DMS153 treated with DMSO at 0.1 percent for 48 hours (cell line): Measurements from ENCODE around the gene CNOT8.
"Not testable (repeated sequence)": the region's sequence is repeated elsewhere in the genome, so short reads cannot be mapped to it uniquely, and the experiment has no call there.

Source experiments
- DNase-seq: peaks from one replicate; lab custom pipeline; 2025; ENCODE audit not compliant: unreplicated experiment; lab: John Stamatoyannopoulos, UW

CNOT8 gene

DNA sequence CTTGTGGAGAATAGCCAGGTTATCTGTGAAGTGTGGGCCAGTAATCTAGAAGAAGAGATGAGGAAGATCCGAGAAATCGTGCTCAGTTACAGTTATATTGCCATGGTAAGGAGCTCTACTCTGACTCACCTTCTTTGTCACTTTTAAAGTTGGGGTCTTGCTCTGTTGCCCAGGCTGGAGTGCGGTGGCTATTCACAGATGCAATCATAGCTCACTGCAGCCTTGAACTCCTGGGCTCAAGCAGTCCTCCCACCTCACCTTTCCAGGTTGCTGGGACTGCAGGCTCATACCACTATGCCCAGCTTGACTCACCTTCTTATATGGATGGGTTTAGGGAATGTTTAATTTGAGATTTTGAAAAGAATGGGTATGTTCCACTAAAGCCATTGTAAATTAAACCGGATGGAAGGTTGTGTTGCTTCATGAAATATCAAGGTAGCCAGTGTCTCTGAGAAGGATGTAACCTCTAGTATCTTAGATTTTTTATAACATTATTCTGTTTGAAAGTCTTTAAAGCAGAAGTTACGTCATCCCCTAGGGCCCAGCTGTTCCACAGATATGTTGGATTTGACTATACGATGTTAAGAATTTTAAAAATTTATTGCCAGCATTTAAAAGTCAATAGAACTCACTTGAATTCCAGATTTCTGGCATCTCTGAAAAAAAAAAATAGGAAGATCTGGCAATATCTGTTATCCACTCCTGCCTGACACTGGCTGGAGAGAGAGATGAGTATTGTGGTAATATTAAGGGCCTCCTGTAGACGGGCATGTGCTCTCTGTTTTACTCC is 5.1 kb downstream of the CNOT8 start:
- DNase-seq = no peak

DNA sequence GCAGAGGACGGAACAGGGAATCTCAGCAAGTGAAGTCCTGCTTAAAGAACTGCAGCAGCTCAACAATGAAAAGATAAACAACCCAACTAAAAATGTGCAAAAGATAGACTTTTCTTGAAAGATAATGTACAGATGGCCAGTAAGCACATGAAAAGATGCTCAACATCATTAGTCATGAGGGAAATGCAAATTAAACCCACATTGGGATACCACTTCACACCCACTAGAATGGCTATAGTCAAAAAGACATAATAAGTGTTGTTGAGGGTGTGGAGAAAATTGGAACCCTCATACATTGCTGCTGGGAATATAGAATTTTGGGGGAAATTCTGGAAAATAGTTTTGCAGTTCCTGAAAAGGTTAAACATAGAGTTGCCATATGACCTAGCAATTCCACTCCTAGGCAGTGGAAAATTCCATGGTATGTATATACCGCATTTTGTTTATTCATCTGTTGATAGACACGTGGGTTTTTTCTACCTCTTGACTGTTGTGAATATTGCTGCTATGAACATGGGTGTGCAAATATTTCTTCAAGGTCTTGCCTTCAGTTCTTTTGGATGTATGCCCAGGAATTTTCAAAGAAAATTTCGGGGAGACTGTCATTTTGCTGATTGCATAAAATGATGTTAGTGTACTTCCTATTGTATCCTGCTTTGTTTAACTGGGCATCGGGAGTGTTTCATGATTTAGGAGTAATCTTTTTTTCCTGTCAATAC is 7.2 kb downstream of the CNOT8 start:
- DNase-seq = no peak

DNA sequence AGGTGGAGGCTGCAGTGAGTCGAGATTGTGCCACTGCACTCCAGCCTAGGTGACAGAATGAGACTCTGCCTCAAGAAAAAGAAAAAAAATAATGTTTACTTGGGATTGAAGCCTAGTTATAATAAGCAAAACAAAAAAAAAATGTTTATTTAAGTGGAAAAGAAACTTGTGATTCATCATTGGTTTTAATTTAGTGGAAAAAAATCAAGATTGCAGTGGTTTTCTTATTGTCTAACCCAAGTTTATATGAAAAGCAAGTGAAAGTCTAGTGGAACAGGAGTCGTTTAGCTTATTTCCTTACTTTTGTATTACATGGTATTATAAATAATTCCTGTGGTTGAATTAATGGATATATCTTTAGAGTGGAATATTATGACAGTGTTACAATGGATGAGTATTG is 8.4 kb downstream of the CNOT8 start:
- DNase-seq = no peak

DNA sequence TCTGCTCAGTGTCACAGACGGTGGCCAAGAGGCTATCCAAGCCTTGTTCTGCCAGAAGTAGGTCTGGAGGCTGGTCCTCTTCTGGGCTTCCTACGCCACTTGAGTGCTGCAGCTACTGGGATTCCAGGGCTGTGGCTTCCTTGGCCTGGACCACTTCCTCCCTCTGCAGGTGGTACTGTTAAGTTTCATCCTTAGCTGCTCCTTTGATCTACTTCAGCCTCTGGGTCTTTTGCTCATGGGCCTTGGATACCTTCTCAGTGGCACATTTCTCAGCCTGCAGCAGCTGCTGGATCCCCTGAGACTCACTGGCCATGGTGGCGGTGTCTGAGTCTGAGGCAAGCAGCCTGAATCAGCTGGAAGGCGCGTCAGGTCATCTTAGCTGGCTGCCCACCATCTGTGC is 10.3 kb downstream of the CNOT8 start:
- no peak for DNase-seq

DNA sequence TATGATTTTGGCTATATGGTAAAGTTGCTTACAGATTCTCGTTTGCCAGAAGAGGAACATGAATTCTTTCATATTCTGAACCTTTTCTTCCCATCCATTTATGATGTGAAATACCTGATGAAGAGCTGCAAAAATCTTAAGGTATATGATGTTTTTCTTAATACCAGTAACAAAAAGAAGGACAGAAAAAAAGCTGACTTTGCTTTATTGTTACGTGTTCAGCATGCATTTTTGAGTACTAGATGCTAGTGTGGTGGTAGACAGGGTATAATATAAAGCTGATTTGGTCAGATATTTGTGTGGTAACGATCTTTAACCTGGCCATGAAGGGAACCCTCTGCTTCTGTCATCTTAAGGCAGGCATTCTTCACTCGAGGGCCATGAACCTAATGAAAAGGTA is 13.3 kb downstream of the CNOT8 start:
- DNase-seq = no peak

DNA sequence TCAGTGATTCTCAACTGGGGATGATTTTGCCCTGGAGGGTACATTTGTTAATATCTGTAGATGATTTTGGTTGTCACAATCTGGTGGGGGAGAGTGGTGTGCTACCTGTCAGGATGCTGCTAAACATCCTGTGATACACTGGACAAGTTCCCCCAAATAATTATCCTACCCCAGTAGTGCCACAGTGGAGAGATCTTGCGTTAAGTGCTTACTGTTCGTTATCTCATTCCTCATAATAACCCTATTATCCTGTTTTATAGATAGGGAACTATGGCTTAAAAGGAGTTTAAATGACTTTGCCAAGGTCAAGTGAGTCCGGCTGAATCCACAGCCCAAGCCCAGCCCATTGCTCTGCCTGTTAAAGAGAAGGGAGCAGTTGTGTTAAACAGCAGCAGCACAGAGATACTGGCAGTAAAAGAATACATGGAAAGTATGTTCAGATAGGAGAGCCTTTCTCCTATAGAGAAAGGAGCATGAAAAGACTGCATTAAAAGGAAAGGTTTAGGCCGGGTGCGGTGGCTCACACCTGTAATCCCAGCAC is 15.4 kb downstream of the CNOT8 start:
- DNase-seq = no peak

DNA sequence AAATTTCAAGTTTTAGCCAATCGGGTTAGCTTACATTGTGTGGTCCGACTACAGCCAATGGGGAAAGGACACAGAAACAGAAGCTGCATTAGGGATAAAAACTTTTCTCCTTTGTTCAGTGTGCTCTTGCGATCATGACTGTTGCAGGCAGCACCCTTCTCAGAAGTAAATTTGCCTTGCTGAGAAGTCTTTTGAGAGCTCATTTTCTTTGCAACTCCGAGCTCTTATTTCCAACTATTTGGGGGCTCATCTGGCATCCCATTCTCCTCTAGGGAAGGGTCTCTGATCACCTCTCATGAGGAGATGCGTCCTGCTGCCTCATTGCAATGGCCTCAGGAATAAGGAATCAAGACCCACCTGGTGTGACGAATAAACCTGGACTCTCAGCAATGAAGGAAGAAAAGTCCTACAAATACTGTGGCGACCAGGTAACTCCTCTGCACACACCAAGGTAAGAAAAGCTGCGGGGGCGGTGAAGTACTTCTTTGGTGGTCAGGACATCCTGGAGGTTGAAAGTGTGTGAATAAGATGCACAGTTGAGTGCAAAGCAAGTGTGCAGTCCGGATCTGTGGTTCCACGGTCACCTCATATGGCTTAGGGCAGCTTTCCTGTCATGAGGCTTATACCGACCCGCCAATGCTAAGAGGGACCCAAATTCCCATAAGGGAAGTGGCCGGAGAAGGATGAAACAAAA is 20.4 kb downstream of the CNOT8 start:
- no peak for DNase-seq

DNA sequence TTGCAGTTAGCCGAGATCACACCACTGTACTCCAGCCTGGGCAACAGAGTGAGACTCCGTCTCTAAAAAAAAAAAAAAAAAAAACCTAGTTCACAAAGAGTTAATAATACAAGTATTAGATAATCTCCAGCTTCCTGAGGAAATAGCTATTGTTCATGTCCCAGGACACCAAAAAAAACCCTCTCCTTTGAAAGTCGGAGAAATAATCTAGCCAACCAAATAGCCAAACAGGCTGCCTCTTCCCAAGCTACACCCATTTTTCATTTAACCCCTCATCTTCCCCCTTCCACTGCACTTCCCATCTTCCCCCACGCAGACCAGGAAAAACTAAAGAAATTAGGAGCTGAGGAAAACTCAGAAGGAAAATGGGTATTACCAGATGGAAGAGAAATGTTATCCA is 23.6 kb downstream of the CNOT8 start:
- DNase-seq = no peak

DNA sequence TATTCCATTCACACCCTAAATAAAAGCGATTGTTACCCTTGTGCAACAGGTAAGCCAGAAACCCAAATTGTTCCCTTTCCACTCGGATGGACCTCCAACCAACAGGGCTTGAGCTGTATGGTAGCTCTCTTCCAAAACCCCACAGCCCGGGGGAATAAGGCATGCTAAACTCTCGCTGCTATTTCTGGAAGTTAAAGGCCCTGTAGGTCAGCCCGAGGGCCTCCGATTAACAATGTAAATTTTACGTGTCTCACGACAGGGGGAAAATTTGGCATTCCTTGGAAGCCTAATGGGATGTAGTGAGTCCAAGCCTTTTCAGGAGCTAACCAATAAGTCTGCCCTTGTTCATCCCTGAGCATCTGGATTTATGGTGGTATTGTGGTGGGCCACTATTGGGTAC is 26.0 kb downstream of the CNOT8 start:
- DNase-seq = no peak

DNA sequence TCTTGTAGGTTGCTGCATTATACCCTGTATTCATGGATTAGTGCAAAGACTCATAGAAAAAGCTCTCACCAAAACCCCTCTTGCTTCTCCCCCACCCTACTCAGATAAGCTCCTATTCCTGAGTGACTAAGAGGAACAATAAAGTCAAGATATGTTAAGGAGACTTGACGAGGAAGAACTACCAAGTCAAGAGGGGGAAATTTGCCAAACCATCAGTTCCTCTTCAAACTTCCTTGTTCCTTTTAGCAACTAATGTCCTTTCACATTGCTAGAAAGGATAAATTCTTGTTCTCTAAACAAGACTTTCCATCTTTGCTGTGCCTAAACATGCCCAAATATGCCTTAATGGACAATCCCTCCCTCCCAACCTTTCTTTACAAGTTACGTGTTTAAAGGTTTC is 27.0 kb downstream of the CNOT8 start:
- no peak for DNase-seq

DNA sequence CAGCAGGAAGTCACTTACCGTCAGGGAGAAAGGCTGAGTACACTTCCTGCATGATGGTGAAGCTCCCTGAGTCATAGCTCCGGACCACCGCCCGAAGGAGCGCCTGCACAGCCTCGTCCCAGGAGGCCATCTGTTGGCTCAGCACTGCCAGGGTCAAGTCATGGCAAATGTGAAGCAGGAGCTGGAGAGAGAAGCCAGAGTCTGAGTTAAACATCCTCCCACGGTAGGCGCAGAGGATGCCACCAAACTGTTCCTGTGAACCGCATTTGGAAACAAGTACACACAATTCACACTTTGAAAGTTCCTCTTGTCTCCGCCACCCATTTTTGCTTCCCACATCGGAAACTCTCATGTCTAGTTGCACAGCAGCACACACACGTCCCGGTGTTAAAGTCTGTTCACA is 33.9 kb downstream of the CNOT8 start:
- DNase-seq = no peak

DNA sequence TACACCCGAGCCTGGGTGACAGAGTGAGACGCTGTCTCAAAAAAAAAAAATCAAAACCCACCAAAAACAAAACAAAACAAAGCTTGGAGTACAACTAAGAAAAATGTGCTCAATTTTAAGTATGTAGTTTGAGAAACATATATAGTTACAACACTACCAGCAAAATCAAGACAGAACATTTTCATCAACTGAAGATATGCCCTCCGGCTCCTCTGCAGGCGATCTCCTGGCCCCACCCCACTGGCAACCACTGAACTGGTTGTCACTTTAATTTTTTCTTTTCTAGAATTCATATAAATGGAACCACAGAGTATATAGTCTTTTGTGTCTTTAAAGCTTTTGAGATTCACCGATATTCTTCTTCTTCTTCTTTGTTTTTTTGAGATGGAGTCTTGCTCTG is 35.0 kb downstream of the CNOT8 start:
- DNase-seq = no peak

DNA sequence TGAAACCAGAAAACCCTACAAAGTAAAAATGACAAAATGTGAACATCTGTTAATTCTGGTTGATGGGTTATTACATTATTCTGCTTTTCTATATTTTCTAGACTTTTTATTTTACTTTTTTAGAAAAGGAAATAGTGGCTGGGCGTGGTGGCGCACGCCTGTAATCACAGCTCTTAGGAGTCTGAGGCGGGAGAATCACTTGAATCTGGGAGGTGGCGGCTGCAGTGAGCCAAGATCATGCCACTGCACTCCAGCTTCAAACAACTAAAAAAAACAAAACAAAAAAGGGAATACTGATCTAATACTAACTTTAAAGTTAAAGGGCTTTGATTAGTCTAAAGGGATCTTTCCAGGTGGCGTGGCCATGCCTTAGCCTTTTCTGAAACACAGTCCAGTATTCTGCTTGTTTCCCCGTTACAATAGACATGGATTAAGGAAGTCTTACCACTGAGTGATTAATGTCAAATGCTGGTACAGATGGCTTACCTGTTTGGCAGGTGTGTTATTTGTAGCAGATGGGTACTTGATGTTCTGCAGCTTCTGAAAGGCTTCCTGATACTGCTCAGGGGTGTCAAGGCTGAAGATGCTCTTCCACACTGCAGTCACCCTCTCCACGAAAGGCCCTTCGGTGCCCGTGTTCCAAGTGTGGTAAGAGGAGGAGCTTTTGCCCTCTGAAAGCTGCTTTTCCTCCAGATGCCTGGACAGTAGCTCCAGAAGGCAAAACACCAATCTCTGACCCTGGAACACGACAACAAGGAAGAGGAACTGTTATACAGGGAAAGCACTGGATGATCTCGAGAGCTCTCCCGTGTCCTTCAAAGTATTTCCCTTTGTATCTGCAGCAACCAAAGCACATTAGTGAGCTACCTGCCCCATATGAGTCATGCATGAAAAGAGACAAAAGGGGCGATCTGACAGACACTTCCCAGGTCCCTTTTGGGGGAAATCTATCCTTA is 37.5 kb downstream of the CNOT8 start:
- DNase-seq = no peak

DNA sequence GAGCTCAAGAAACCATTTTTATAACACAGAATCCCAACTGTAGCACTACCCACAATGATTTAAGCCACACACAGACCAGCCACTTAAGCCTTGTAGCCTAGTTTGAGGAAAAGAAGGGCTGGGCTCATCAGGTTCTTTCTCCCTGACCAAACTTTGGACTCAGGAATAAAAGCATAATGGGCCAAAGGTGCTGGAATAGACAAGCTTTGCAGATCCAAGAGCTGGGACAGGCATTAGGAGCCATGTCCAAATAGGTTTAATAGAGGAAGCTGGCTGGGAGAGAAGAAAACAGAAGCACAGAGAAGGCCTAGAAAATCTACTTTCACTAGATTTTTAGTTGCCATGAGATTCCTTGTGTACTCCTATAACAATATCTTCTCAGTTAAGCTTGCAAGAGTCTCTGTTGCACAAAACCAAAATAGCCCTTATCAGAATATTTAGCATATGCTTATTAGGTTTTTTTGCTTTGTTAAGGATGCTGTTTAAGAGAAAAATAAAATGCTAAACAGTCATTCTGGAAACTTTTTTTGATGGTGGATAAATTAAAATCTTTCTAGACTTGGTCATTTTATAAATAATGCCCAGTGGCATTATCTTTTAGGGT is 38.2 kb downstream of the CNOT8 start:
- no peak for DNase-seq

DNA sequence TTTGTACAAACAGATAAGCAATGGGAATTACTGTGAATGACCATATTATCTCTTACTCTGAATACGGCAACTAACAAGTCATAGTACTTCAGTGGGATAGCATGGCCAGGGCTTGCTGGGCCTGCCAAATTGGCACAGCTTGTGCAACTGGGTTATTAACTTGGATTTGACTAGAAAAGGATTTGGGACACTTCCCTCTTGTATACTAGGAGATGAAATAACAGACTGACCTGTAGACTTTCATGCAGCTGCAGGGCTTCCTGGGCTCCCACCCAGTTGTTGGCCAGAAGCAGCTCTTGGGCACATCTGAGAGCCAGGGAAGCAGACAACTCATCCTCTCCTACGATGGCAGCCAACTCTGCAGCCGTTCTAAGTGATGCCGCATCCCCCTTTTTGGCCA is 39.8 kb downstream of the CNOT8 start:
- no peak for DNase-seq

DNA sequence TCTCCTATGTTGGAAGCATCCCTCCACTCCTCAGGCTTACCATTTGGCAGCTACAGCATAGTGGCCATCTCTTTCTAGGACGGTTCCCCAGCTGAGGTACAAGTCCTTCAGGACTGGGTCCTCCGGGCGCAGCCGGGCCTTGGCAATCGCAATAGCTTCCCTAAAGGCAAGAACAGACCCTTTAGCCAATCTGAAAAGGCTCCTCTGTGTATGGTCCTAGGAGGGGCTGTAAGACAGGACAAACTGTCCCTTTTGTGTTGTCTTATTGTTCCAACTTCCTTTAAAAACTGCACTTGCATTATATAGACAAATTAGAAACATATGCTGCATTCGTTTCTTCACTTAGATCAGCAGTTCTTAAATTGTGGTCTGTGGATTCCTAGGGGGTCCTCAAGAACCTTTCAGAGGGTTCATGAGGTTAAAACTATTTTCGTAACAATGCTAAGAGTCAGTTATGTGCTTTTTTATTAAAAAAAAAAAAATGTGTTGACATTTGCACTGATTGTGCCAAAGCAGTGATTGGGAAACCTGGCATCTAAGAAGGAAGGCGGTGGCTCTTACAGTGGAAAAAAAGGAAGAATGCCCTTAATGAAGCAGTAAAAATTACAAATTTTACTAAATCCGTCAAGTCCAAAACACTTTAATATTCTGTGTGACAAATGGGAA is 40.9 kb downstream of the CNOT8 start:
- DNase-seq = no peak

DNA sequence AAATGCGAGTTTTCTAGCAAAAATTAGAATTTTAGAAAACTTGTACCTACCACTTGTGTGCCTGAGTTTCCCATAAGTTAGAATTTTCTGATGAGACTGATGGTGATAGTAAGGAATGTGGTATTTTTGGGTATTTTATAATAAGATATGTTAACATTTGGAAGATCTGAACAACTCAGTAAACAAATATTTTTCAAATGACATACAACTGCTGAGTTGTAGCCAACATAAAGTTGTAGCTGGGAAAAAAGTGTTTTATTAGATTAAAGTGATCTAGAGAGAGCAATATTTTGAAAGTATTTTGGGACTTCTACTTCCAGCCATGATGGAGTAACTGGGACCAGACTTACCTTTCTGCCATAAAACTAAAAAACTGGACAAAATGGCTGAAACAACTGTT is 41.6 kb downstream of the CNOT8 start:
- no peak for DNase-seq

DNA sequence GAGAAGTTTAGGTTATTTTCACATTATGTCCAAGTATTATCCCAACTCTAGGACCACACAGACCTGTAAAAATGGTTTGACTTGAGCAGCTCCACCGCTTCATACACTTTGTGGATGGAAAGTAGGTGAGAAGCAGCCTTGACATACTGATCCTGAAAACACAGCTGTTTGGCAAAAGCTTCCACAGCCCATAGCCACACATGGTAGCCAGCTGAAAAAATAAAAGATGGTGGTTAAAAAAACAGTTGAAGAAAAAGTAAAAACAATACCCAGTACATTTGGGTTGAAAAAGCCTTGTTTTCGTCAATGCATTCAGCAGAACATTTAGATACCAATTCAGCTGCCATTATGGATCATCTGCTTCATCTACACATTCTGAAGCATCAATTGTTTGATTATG is 42.8 kb downstream of the CNOT8 start:
- no peak for DNase-seq

DNA sequence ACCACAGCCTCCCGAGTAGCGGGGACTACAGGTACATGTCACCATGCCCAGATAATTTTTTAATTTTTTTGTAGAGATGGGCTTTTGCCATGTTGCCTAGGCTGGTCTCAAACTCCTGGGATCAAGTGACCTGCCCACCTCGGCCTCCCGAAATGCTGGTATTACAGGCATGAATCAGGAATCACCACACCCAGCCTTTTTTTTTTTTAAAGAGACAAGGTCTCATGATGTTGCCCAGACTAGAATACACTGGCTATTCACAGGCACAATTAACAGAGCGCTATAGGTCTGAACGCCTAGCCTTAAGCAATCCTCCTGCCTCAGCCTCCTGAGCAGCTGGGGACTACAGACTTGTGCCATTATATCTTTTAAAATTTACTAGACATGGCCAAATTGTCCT is 43.5 kb downstream of the CNOT8 start:
- DNase-seq = no peak

DNA sequence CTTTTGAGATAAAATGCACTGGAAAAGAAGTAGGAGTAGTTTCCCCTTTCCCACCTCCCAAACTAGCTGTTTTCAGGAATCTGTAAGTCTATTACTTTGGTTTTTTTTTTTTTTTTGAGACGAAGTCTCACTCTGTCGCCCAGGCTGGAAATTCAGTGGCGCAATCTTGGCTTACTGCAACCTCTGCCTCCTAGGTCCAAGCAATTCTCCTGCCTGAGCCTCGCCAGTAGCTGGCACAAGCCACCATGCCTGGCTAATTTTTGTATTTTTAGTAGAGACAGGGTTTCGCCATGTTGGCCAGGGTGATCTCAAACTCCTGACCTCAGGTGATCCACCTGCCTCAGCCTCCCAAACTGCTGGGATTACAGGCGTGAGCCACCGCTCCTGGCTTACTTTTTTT is 47.2 kb downstream of the CNOT8 start:
- DNase-seq = not testable (repeated sequence)
